GM12872 (cell line): ENCODE results near the gene CRYBG2.

ENCODE experiments used
- TF ChIP-seq, protein P1 (sequence below): IDR thresholded peaks from 3 replicates; pipeline ENCODE4 v1.5.1; 2011; ENCODE audit warnings: low read depth, mild to moderate bottlenecking, low read length, moderate library complexity; ENCODE audit not compliant: insufficient read depth

Gene CRYBG2

DNA sequence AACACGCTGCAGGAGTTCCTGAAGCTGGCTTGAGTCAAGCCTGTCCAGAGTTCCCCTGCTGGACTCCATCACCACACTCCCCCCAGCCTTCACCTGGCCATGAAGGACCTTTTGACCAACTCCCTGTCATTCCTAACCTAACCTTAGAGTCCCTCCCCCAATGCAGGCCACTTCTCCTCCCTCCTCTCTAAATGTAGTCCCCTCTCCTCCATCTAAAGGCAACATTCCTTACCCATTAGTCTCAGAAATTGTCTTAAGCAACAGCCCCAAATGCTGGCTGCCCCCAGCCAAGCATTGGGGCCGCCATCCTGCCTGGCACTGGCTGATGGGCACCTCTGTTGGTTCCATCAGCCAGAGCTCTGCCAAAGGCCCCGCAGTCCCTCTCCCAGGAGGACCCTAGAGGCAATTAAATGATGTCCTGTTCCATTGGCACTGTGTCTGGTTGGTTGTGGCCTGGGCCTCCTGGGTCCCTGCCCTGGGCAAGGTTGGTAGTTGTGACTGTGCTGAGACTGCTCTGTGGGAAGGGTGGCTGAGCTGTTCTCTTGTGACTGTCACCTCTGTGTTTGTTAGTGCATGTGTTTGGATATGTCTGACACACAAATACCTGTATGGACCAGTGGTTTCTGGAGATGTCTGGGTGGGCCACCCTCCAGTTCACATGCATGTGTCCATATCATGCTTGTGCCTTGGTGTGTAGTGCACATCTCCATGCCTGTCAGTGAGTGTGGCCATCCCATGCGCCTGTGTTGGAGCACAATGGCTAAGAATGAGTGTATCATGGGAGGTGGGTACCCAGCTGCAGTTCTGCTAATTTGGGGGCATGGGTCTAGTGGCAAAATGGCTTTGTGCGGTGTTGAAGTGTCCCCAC lies 72.6 kb downstream of the CRYBG2 start:
- TF ChIP-seq, protein P1, sequence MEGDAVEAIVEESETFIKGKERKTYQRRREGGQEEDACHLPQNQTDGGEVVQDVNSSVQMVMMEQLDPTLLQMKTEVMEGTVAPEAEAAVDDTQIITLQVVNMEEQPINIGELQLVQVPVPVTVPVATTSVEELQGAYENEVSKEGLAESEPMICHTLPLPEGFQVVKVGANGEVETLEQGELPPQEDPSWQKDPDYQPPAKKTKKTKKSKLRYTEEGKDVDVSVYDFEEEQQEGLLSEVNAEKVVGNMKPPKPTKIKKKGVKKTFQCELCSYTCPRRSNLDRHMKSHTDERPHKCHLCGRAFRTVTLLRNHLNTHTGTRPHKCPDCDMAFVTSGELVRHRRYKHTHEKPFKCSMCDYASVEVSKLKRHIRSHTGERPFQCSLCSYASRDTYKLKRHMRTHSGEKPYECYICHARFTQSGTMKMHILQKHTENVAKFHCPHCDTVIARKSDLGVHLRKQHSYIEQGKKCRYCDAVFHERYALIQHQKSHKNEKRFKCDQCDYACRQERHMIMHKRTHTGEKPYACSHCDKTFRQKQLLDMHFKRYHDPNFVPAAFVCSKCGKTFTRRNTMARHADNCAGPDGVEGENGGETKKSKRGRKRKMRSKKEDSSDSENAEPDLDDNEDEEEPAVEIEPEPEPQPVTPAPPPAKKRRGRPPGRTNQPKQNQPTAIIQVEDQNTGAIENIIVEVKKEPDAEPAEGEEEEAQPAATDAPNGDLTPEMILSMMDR = no peak

DNA sequence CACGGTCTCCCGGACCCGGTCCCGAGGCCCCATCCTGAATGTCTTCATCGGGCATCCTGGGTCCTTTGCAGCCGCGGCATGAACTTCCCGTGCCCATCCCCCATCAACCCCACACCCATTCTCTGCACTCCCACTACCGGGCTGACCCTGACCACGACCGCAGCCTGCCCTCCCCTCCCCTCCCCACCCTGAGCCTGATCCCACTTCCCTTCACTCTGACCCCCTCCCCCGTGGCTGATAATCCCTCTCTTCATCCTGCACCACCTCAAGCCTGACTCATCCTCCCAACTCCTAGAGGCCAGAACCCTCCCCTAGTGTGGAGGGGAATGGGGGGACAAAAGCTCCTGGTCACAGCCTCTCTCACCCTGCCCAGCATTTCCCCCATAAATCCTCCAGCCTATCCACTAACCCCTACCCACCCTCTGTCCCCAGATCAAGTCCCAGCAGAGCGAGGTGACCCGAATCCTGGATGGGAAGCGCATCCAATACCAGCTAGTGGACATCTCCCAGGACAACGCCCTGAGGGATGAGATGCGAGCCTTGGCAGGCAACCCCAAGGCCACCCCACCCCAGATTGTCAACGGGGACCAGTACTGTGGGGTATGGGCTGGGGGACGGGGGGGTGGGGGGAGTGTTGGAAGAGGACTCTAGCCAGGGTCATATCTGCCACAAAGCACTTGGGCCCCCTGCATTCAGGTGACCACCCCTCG lies 73.4 kb downstream of the CRYBG2 start:
- TF ChIP-seq, protein P1 = no peak

DNA sequence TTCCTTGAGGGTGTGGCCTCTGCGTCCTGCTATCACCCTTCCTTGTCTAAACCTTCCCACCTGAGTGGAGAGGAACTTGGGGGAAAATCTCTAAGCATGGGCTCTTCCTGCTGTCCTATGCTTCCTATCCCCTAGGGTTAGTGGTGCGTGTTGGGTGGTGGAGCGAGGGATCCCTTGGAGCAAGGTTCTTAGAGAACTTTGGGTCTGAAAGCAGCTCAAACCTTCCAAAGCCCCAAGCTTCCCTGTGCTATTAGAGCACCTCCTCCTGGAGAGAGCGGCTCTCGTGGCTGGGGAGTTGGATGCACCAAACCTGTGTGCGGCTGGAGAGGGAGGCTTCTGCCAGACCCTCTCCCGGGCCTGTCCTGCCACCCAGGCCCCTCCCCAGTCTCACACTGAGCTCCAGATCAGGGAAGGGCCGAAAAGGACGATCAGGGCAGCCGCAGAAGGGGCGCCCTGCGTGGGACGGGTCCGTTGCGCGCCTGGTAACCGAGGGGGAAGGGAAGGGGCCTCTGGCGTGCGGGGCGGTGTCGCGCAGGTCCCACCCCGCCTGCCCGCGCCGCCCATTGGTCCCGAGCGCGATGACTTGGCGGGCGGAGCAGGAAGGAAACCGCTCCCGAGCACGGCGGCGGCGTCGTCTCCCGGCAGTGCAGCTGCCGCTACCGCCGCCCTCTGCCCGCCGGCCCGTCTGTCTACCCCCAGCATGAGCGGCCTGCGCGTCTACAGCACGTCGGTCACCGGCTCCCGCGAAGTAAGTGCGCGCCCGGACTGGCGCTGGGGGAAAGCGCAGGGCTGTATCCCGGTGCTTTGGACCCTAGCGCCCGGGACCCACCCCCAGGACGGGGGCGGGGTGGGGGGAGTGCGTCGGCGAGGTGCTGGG lies 74.2 kb downstream of the CRYBG2 start, which contains the start of gene SH3BGRL3:
SH3BGRL3 (plus strand) TSS at position 631 of the 877 bp plus-strand sequence; CDS start at position 701, 70 bp downstream.
- TF ChIP-seq, protein P1 = peak; percentile 53

DNA sequence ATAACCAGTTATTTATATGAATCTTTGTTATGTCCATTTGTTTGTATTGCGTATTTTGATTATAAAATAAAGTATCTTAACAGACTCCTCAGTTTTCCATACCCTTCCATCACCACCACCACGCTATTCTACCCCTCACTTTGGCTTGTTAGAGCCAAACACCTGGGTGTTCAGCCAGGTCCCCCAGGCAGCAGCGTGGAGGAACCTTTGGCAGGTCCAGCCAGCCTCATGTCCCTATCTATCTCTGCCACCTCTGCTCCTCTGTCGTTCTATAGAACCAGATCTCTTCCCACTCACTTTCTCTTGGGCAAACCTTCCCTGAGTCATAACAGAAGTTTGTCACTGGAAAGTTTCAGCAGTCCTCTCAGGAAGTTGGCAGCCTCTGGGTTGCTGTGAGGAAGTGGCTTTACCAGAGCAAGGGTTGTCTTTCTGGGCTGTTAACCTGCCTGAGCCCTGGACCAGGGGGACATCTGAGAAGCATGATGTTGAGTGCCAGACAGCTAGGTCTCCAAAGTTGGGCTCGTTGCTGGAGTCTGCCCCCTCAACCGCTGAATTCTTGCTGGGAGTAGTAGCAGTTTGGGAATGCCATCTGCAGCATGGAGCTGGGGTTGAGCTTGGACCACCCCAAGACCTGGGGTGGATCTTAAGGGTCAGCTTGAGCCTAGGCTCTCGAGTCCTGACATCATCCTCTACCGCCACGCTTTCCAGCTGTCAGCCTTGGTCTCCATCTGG lies 75.0 kb downstream of the CRYBG2 start:
- TF ChIP-seq, protein P1 = no peak

DNA sequence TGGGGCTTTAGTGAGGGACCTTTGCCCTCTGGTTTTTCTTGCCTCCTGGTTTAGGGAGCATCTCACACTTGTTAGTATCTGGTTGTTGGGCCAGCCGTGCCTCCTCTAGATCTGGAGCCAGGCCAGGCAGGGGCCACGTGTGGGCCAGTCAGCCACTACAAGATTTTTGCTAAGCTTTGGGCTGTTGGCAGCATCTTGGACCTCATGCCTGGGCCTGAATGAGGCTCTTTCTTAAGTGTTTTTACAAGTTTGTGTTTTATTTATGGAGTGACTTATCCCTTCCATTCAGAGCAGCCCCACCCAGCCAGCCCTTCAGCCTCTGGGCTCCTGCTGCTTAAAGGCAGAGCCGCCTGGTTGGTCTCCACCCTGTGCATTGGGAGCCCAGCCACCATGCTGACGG lies 75.6 kb downstream of the CRYBG2 start:
- TF ChIP-seq, protein P1 = no peak

DNA sequence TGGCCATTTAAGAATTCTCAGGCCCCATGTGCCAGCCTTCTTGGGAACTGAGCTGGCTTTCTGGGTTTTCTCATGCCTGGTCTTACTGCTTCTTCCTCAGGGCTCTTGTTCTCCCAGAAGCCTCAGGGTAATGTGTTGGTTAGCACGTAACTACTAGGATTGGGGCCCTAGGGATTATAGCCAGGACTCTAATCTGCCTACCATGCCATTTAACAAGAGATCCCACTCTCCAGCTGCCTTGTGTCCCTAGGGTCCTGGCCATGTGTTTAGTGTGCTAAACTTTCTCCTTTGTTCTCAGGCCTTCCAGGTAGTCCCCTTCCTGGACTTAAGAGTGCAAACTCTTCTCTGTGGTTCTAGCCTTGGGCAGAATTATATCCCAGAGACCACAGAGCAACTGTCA lies 76.2 kb downstream of the CRYBG2 start:
- TF ChIP-seq, protein P1 = no peak
